ENCODE data around the gene KIF25.

KIF25 gene

GRCh38 chr6:167997642-167998041, at the start of gene KIF25:
Gene KIF25, plus strand, starts transcription at chr6:167997671. Its CDS starts 31,915 bp downstream, at chr6:168029586.
- DNase-seq: no peak

- DNase-seq: no peak
Observed at GRCh38 chr6:167947716-167948115, 49.8 kb upstream of the KIF25 start.

- no peak for DNase-seq
Observed at GRCh38 chr6:167948716-167949115, 48.8 kb upstream of the KIF25 start.

GRCh38 chr6:167949121-167949684, 48.3 kb upstream of the KIF25 start:
- DNase-seq: no peak

- no peak for DNase-seq
Observed at GRCh38 chr6:167951781-167952511, 45.5 kb upstream of the KIF25 start.

GRCh38 chr6:167952512-167952859, 45.0 kb upstream of the KIF25 start:
- no peak for DNase-seq

GRCh38 chr6:167953551-167953950, 43.9 kb upstream of the KIF25 start:
- DNase-seq: no peak

- DNase-seq: no peak
Observed at GRCh38 chr6:167954151-167954550, 43.3 kb upstream of the KIF25 start.

GRCh38 chr6:167956491-167956890, 41.0 kb upstream of the KIF25 start:
- DNase-seq: no peak

GRCh38 chr6:167956983-167957492, 40.4 kb upstream of the KIF25 start:
- no peak for DNase-seq

- DNase-seq: no peak
Observed at GRCh38 chr6:167957626-167958025, 39.8 kb upstream of the KIF25 start.

- no peak for DNase-seq
Observed at GRCh38 chr6:167960579-167960978, 36.9 kb upstream of the KIF25 start.

GRCh38 chr6:167962711-167963110, 34.8 kb upstream of the KIF25 start:
- no peak for DNase-seq

GRCh38 chr6:167963589-167964057, 33.8 kb upstream of the KIF25 start:
- DNase-seq: no peak

- DNase-seq: no peak
Observed at GRCh38 chr6:167965592-167966539, 31.6 kb upstream of the KIF25 start.

GRCh38 chr6:167966540-167966905, 30.9 kb upstream of the KIF25 start:
- DNase-seq: no peak

- DNase-seq: no peak
Observed at GRCh38 chr6:167968091-167968490, 29.4 kb upstream of the KIF25 start.

GRCh38 chr6:167970230-167970629, 27.2 kb upstream of the KIF25 start:
- DNase-seq: no peak

- DNase-seq: no peak
Observed at GRCh38 chr6:167972193-167972592, 25.3 kb upstream of the KIF25 start.

GRCh38 chr6:167973148-167973885, 24.2 kb upstream of the KIF25 start:
- no peak for DNase-seq

- no peak for DNase-seq
Observed at GRCh38 chr6:167974640-167975344, 22.7 kb upstream of the KIF25 start.

- no peak for DNase-seq
Observed at GRCh38 chr6:167975458-167975857, 22.0 kb upstream of the KIF25 start.
